ENCODE data around the gene CMSS1.

CMSS1 gene

DNA sequence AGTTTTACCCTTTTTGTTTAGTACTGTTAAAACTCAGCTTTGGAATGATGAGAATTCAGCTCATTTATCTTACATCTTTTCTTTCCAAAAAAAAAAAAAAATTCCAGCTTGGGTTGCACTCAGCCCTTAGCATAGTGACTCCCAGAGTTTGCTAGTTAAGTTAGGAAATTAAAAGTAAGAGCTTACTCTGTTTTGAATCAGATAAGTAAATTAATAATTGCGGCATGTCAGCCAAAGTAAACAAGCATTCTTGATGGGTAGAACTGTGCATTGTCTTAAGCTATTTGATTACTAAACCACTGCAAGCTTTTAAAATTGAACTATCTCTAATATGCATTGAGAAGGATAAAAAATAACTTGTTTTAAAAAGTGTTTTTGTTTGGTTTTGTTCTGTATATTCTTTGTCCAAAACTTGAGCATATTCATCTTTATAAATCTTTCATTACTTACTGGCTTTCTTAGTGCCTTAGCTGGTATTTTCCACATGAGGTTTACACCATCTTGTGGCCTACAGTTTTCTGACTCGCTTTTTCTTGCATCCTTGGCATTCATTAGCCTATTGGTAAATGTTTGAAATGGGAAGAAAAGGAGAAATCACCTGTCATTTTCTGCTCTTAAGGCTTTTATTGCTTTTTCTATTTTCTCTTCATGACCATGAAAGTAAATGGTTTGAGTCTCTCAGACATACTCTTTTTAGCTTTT, 189.1 kb downstream of the CMSS1 start:
- no peak for DNase-seq (ENCODE audit: low read depth)
- in situ Hi-C loops (cut with HindIII; ENCODE audit: low sequenced_read_pairs), result no loop called here
- TF ChIP-seq, protein P1, sequence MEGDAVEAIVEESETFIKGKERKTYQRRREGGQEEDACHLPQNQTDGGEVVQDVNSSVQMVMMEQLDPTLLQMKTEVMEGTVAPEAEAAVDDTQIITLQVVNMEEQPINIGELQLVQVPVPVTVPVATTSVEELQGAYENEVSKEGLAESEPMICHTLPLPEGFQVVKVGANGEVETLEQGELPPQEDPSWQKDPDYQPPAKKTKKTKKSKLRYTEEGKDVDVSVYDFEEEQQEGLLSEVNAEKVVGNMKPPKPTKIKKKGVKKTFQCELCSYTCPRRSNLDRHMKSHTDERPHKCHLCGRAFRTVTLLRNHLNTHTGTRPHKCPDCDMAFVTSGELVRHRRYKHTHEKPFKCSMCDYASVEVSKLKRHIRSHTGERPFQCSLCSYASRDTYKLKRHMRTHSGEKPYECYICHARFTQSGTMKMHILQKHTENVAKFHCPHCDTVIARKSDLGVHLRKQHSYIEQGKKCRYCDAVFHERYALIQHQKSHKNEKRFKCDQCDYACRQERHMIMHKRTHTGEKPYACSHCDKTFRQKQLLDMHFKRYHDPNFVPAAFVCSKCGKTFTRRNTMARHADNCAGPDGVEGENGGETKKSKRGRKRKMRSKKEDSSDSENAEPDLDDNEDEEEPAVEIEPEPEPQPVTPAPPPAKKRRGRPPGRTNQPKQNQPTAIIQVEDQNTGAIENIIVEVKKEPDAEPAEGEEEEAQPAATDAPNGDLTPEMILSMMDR (IDR thresholded peaks at IDR 0.05; ENCODE audit: low read depth, low read length, missing control alignments), result no peak
- no peak overlapping the region for H3K4me3 ChIP-seq (ENCODE audit: low read depth, low read length)

DNA sequence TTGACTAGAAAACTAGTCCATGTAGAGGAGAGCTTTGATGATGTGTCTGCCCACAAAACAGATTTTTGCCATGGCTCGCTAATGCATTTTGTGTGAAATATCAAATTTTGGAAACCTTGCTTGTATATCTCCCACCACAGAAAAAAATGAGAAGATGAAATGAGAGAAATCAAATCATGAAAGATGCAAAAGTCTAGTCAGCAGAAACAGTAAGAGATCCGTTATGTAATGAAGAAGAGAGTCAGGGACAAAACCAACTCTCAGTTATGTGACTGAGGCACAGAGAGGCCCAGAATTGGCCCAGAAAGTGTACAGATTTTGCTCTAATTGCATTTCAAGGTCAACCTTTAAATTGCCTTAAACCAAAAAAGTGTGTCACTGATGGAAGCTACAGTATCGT, 189.7 kb downstream of the CMSS1 start:
- no peak for DNase-seq (ENCODE audit: low read depth)
- no peak overlapping the region for H3K4me3 ChIP-seq (ENCODE audit: low read depth, low read length)
- in situ Hi-C loops (cut with HindIII; ENCODE audit: low sequenced_read_pairs), result no loop called here
- TF ChIP-seq, protein P1 (IDR thresholded peaks at IDR 0.05; ENCODE audit: low read depth, low read length, missing control alignments), result no peak

DNA sequence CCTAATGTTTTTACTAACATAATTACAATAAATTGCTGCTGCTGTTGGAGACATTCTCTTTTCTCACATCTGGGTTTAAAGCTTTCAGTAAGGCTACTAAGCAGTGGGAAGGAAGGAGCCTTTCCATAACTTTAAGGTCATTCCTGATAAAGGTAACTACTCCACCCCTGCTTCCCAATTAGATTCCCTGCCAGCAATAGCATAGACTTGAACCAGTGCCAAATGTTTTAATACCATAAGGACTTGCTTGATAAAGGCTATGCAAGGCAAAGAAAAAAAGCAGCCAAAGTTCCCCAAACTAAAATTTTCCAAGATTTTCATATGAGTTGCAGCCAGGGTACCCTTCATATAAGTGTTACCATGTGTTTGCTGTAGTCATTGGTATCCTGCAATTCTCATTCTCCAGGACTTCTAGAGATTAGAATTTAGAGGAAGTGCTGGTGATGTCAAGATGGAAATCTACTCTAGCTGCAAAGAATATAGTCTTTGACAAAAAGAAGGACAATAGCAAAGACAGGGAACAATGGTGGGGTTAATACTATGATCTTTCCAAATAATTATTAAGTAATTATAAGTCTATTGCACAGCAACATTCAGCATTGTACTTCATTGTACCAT, 190.5 kb downstream of the CMSS1 start:
- TF ChIP-seq, protein P1 (IDR thresholded peaks at IDR 0.05; ENCODE audit: low read depth, low read length, missing control alignments), result no peak
- no peak overlapping the region for H3K4me3 ChIP-seq (ENCODE audit: low read depth, low read length)
- in situ Hi-C loops (cut with HindIII; ENCODE audit: low sequenced_read_pairs), result no loop called here
- no peak for DNase-seq (ENCODE audit: low read depth)

DNA sequence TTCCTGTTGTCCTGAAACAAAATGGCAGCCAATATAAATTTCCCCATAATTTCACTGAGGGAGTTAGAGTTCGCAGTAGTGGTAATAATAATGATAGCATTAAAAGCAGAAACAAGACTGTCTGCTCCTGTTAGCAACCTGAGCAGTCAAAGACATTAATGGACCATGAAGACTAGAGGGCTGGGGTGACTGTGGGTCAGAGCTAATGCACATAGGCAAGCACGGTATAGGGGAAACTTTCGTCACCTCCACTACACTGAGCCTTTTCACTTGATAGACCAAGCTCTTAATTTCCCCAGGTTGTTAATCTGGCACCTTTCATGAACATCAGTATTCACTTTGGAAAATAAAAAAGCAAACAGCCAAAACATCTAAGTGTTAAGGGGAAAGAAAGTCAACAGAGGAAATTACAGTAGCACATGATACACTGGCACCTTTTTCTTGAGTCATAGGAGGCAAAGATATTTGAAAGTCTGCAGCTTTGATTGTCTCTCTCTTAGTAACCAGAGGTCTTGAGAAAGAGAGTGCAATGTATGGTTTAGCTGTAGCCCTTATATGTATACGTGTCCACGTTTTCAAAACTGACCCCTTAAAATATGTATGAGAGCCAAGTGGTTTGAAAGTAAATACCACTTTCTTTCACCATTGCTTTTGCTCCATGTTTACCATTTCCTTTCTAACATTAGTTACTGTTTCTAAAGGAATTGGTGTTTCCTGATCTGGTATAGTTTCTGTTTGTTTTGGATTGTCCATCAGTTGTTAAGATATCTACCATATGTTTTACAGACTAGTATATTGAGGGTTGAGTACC, 191.8 kb downstream of the CMSS1 start:
- in situ Hi-C loops (cut with HindIII; ENCODE audit: low sequenced_read_pairs), result no loop called here
- no peak overlapping the region for H3K4me3 ChIP-seq (ENCODE audit: low read depth, low read length)
- TF ChIP-seq, protein P1 (IDR thresholded peaks at IDR 0.05; ENCODE audit: low read depth, low read length, missing control alignments), result no peak
- no peak for DNase-seq (ENCODE audit: low read depth)

DNA sequence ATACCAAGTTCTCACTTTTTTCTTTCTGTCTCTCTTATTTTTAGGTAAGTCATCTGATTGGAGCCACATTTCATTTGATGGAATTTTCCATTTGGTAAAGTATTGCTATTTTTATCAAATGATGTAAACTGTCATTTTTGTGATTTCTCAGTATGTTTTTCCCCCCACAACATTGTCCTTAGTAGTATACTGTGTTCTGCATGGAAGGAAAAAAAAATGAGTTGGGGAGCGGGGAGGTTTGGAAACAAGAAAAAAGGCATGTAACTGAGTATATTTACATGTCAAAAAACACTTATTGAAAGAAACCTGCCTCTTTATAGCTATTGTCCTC, 192.4 kb downstream of the CMSS1 start:
- no peak overlapping the region for H3K4me3 ChIP-seq (ENCODE audit: low read depth, low read length)
- in situ Hi-C loops (cut with HindIII; ENCODE audit: low sequenced_read_pairs), result no loop called here
- DNase-seq (ENCODE audit: low read depth), result no peak
- TF ChIP-seq, protein P1 (IDR thresholded peaks at IDR 0.05; ENCODE audit: low read depth, low read length, missing control alignments), result no peak

DNA sequence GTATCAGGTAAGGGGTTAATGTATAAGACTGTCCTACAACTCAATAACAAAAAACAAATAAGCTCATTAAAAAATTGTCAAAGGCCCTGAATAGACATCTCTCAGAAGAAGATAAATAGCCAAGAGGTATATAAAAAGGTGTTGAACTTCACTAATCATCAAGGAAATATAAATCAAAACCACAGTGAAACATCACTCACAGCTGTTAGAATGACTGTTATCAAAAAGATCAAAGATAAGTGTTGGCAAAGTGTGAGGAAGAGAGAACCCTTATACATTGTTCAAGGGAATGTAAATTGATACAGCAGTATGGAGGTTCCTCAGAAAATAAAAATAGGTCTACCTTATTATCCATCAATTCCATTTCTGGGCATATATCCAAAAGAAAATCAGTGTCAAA, 201.1 kb downstream of the CMSS1 start:
- H3K4me3 ChIP-seq (ENCODE audit: low read depth, low read length), result no peak overlapping the region
- TF ChIP-seq, protein P1 (IDR thresholded peaks at IDR 0.05; ENCODE audit: low read depth, low read length, missing control alignments), result no peak
- DNase-seq (ENCODE audit: low read depth), result no peak
- in situ Hi-C loops (cut with HindIII; ENCODE audit: low sequenced_read_pairs), result no loop called here
